ENCODE results near the gene GRB10.

GRCh38 chr7:50731703-50732582, 50.8 kb downstream of the GRB10 start:
- TF ChIP-seq CTCF (IDR thresholded peaks at IDR 0.05) (no peak), POLR2A (IDR thresholded peaks at IDR 0.05) (no peak), POLR2AphosphoS5 (IDR thresholded peaks at IDR 0.05) (no peak)

Data from gastroesophageal sphincter (tissue), 3 donors.